DMS153 (cell line): ENCODE measurements around the gene ATP9B.

ENCODE experiments used
- DNase-seq: peaks from one replicate; lab custom pipeline; 2025; lab: John Stamatoyannopoulos, UW

Gene ATP9B

GRCh38 chr18:79199691-79200374 lies 130.6 kb downstream of the ATP9B start:
- no peak for DNase-seq

- no peak for DNase-seq
Observed at GRCh38 chr18:79200546-79201268, 131.5 kb downstream of the ATP9B start.

GRCh38 chr18:79203017-79203605 lies 133.9 kb downstream of the ATP9B start:
- no peak for DNase-seq

GRCh38 chr18:79204889-79205807 lies 136.0 kb downstream of the ATP9B start:
- DNase-seq: no peak

GRCh38 chr18:79206444-79206843 lies 137.2 kb downstream of the ATP9B start:
- no peak for DNase-seq

GRCh38 chr18:79208906-79209305 lies 139.7 kb downstream of the ATP9B start:
- DNase-seq: no peak

GRCh38 chr18:79210002-79210910 lies 141.1 kb downstream of the ATP9B start:
- no peak for DNase-seq

GRCh38 chr18:79211844-79212243 lies 142.7 kb downstream of the ATP9B start:
- DNase-seq: no peak

GRCh38 chr18:79214056-79214455 lies 144.9 kb downstream of the ATP9B start:
- no peak for DNase-seq

GRCh38 chr18:79216176-79216575 lies 147.0 kb downstream of the ATP9B start:
- DNase-seq: no peak

- DNase-seq: no peak
Observed at GRCh38 chr18:79217979-79218604, 148.9 kb downstream of the ATP9B start.

- DNase-seq: no peak
Observed at GRCh38 chr18:79218605-79219190, 149.5 kb downstream of the ATP9B start.

GRCh38 chr18:79221136-79221535 lies 151.9 kb downstream of the ATP9B start:
- DNase-seq: no peak

GRCh38 chr18:79222790-79223189 lies 153.6 kb downstream of the ATP9B start:
- no peak for DNase-seq

- DNase-seq: no peak
Observed at GRCh38 chr18:79223431-79223830, 154.2 kb downstream of the ATP9B start.

- no peak for DNase-seq
Observed at GRCh38 chr18:79224381-79224780, 155.2 kb downstream of the ATP9B start.

- DNase-seq: no peak
Observed at GRCh38 chr18:79227621-79228020, 158.4 kb downstream of the ATP9B start.

GRCh38 chr18:79229431-79229830 lies 160.2 kb downstream of the ATP9B start:
- no peak for DNase-seq

- DNase-seq: no peak
Observed at GRCh38 chr18:79234438-79234837, 165.2 kb downstream of the ATP9B start.

- DNase-seq: no peak
Observed at GRCh38 chr18:79239631-79240030, 170.4 kb downstream of the ATP9B start.
